Esophagus (tissue), 2 donors: ENCODE results near the gene OR10D3. TPM values are rescaled to one million over a fixed set of nuclear protein-coding genes. Genes with fewer than 3 reads are reported as not detected.
"Not testable (repeated sequence)": the region's sequence is repeated elsewhere in the genome, so short reads cannot be mapped to it uniquely, and the experiment has no call there.

Experiments
- H3K27ac ChIP-seq, 2 donors: one replicate each; pipeline ENCODE4 v1.5.1; 2013; ENCODE audit warnings: low read depth in 2 of 2, mild to moderate bottlenecking in 2 of 2, inconsistent platforms in 1 of 2, low read length in 1 of 2, moderate library complexity in 1 of 2
- H3K27me3 ChIP-seq, 2 donors: one replicate each; pipeline ENCODE4 v1.6.1; 2013; ENCODE audit warnings: low read length in 2 of 2, control low read depth in 1 of 2, mild to moderate bottlenecking in 1 of 2; ENCODE audit not compliant: insufficient read depth in 2 of 2, control insufficient read depth in 1 of 2
- H3K36me3 ChIP-seq, 2 donors: one replicate each; pipeline ENCODE4 v1.6.1; 2013; ENCODE audit warnings: low read length in 1 of 2; ENCODE audit not compliant: control insufficient read depth in 2 of 2, insufficient read depth in 2 of 2
- H3K4me1 ChIP-seq, 2 donors: one replicate each; pipeline ENCODE4 v1.6.1; 2013; ENCODE audit warnings: low read length in 1 of 2; ENCODE audit not compliant: control insufficient read depth in 2 of 2, insufficient read depth in 2 of 2
- H3K4me3 ChIP-seq, 2 donors: one replicate each; pipeline ENCODE4 v1.5.1; 2013; ENCODE audit warnings: low read length in 2 of 2, mild to moderate bottlenecking in 2 of 2, low read depth in 1 of 2, moderate library complexity in 1 of 2
- H3K9me3 ChIP-seq, 2 donors: one replicate each; pipeline ENCODE4 v1.6.1; 2013; ENCODE audit warnings: mild to moderate bottlenecking in 2 of 2, low read depth in 1 of 2, low read length in 1 of 2, moderate library complexity in 1 of 2; ENCODE audit not compliant: control insufficient read depth in 2 of 2, insufficient read depth in 1 of 2
- WGBS, 2 donors: extraction: QIAGEN DNeasy Blood & Tissue Kit; methylation state at CpG; one replicate each; pipeline ENCODE4 v1.1.7; 2013; 5-methylcytosine and 5-hydroxymethylcytosine counted together
- polyA plus RNA-seq, 2 donors: library from polyadenylated mRNA; stranded (reverse); fragments of 200-250 nt; gene quantifications; one replicate each; pipeline ENCODE4 v1.2.3, GENCODE V29; 2013
- donor health status: healthy with polysubstance abuse.
- donor health status: Bipolar disorder and iron deficiency.

OR10D3 gene
- polyA plus RNA-seq, 2 donors = not detected

DNA sequence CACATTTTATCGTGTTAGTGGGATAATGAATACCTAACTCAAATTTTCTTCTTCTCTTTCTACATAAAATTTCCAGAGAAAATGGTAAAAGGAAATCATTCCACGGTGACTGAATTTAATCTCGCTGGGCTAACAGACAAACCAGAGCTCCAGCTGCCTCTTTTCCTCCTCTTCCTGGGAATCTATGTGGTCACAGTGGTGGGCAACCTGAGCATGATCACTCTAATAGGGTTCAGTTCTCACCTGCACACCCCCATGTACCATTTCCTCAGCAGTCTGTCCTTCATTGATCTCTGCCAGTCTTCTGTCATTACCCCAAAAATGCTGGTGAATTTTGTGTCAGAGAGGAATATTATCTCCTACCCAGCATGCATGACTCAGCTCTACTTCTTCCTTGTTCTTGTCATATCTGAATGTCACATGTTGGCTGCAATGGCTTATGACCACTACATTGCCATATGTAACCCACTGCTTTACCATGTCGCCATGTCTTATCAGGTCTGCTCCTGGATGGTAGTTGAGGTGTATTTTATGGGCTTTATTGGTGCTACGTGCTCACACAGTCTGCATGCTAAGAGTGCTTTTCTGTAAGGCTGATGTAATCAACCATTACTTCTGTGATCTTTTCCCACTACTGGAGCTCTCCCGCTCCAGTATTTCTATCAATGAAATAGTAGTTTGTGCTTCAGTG, 24.1 kb downstream of the OR10D3 start:
- peaks cover 0 to 5% of the 10 kb centered on the region in 2 donors for H3K9me3 ChIP-seq
- H3K27ac ChIP-seq = no peak overlapping the region
- no peak overlapping the region for H3K4me3 ChIP-seq
- no peaks in the 10 kb centered on the region for H3K27me3 ChIP-seq
- no peaks in the 10 kb centered on the region for H3K36me3 ChIP-seq
- H3K4me1 ChIP-seq = no peaks in the 10 kb centered on the region
- WGBS, 2 donors = 71 to 79% methylated on average over 6 of the region's 6 CpGs

DNA sequence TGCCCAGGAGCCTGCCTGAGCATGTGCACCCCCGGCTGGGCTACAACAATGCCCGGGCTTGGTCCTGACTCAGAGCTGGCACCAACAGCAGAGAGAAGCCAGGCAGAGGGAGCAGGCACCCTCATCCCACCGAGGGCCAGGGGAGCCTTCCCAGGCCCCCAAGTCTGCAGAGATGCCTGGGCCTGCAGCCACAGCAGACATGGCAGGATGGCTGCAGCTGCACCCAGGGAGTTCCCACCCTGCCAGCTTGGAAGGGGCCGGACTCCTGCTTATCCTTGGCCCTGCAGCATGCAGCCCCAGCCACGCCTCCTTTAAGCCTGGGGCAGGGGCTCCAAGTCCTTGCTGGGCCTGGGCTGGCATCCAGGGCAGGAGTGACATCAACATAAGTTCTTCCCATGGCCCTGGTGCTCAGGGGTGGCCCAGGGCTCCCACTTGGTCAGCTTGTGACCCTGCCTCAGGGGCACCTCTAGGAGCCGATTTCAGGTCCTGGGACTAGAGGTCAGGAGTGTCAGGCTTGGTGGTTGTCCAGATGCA, 26.7 kb downstream of the OR10D3 start:
- no peak overlapping the region for H3K4me3 ChIP-seq
- peaks cover 0 to 5% of the 10 kb centered on the region in 2 donors for H3K9me3 ChIP-seq
- H3K4me1 ChIP-seq = no peaks in the 10 kb centered on the region
- WGBS, 2 donors = 83 to 88% methylated on average over 6 of the region's 6 CpGs
- H3K27ac ChIP-seq = no peak overlapping the region
- H3K27me3 ChIP-seq = no peaks in the 10 kb centered on the region
- no peaks in the 10 kb centered on the region for H3K36me3 ChIP-seq

DNA sequence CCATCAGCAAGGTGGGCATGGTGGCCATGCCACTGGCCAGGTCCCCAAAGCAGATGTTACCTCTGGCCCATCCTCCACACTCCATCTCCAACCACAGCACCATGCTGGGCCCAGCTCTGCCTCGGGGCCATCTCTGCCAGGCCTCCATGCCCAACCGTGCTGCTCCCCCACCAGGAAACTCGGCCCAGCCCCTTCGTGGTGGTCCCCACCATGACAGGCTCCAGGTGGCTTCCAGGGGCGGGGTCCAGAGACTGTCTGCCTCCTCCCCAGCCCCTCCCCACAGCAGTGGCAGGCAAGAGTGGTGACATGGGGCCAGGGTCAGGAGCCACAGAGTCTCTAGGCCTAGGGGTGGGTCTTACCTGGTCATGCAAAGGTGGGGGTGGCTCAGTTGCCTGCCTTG, 27.3 kb downstream of the OR10D3 start:
- Histone ChIP-seq H3K4me3 (no peak overlapping the region), H3K27ac (no peak overlapping the region), H3K9me3 (peaks cover 0 to 5% of the 10 kb centered on the region in 2 donors), H3K27me3 (no peaks in the 10 kb centered on the region), H3K4me1 (no peaks in the 10 kb centered on the region), H3K36me3 (no peaks in the 10 kb centered on the region)
- WGBS, 2 donors = 73 to 80% methylated on average over 5 of the region's 5 CpGs

DNA sequence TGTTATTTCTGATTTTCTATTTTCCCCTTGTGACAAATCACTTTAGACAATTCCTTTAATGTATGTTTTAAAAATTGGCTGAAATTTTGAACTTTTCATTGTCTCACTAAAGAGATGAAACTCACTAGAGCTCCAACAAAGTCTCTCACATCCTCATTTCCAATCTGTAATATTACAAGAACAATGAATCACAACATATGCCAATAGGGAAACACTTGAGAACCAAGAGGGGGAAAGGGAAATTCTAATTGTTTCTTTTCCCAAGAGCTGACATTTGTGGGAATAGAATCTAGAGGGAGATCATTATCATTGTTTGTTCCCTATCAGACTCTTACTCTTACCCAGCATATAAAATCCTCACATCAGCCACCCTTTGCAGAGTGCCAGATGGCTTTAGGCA, 28.2 kb downstream of the OR10D3 start:
- Histone ChIP-seq H3K36me3 (no peaks in the 10 kb centered on the region), H3K4me1 (no peaks in the 10 kb centered on the region), H3K4me3 (no peak overlapping the region), H3K9me3 (peaks cover 0 to 5% of the 10 kb centered on the region in 2 donors), H3K27me3 (no peaks in the 10 kb centered on the region), H3K27ac (no peak overlapping the region)

DNA sequence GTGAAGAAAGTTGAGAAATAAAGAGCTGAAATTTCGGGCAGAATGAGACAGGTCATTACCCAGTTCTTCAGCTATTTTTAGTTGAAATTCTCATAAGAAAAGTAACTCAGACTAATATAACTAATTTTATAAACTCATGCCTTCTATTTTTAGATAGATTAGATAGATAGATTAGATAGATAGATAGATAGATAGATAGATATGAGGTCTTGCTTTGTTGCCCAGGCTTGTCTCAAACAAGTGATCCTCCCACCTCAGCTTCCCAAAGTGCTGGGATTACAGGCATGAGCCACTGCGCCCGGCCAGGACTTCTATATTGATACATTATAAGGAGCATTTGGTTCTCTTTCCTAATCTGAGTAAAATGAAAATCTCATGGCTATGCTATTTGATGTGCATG, 30.9 kb downstream of the OR10D3 start:
- no peaks in the 10 kb centered on the region for H3K4me1 ChIP-seq
- no peak overlapping the region for H3K27ac ChIP-seq
- H3K4me3 ChIP-seq = no peak overlapping the region
- no peaks in the 10 kb centered on the region for H3K36me3 ChIP-seq
- peaks cover 0 to 5% of the 10 kb centered on the region in 2 donors for H3K9me3 ChIP-seq
- 71% methylated on average over 3 of the region's 3 CpGs for WGBS, 2 donors
- no peaks in the 10 kb centered on the region for H3K27me3 ChIP-seq

DNA sequence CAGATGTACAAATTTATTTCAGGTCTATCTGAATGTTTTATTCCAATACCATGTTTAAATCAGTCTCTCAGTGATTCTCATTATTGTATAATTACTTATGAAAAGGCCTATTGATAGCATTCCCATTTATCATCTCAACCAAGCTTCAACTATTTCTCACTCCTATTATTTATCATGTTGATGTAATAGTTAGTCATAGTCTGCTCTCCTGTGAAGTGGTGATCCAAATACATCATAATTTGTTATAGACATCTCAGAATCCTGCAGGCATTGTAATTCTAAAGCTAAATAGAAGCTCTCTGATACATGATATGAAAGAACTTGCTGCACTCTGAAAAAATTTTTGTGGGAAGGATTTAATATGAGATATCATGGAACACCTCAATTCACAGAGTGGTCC, 36.0 kb downstream of the OR10D3 start:
- H3K27me3 ChIP-seq = no peaks in the 10 kb centered on the region
- H3K4me3 ChIP-seq = no peak overlapping the region
- no peaks in the 10 kb centered on the region for H3K36me3 ChIP-seq
- no peaks in the 10 kb centered on the region for H3K4me1 ChIP-seq
- H3K9me3 ChIP-seq = no peaks in the 10 kb centered on the region
- no peak overlapping the region for H3K27ac ChIP-seq

DNA sequence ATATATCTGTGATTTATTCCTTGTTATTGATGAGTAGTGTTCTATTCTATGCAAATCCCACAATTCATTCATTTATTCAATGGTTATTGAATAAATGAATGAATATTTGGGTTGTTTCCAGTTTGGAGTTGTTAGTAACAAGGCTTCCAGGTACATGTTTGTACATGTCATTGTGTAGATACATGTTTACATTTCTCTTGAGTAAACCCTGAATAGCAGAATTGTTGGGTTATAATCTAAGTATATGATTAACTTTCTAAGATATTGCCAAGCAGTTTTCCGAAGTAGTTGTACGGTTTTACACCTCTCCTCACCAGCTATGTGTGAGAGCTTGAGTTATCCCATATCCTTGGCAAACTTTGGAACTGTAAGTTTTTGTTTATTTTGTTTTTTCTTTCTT, 39.3 kb downstream of the OR10D3 start:
- Histone ChIP-seq H3K4me3 (no peak overlapping the region), H3K36me3 (no peaks in the 10 kb centered on the region), H3K27ac (no peak overlapping the region), H3K4me1 (no peaks in the 10 kb centered on the region), H3K9me3 (no peaks in the 10 kb centered on the region), H3K27me3 (no peaks in the 10 kb centered on the region)
- WGBS, 2 donors = 35 to 46% methylated on average over 2 of the region's 2 CpGs

DNA sequence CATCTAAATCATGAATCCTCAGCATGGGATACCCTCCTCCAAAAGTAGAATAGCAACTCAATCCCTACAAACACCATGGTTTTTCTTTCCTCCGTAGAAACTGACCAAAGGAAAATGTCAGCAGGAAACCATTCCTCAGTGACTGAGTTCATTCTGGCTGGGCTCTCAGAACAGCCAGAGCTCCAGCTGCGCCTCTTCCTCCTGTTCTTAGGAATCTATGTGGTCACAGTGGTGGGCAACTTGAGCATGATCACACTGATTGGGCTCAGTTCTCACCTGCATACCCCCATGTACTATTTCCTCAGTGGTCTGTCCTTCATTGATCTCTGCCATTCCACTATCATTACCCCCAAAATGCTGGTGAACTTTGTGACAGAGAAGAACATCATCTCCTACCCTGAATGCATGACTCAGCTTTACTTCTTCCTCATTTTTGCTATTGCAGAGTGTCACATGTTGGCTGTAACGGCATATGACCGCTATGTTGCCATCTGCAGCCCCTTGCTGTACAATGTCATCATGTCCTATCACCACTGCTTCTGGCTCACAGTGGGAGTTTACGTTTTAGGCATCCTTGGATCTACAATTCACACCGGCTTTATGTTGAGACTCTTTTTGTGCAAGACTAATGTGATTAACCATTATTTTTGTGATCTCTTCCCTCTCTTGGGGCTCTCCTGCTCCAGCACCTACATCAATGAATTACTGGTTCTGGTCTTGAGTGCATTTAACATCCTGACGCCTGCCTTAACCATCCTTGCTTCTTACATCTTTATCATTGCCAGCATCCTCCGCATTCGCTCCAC, 41.7 kb downstream of the OR10D3 start:
- H3K27me3 ChIP-seq, H3K4me1 ChIP-seq, H3K27ac ChIP-seq, H3K36me3 ChIP-seq, H3K4me3 ChIP-seq, H3K9me3 ChIP-seq: not testable (repeated sequence)
- 67 to 71% methylated on average over 9 of the region's 9 CpGs for WGBS, 2 donors

DNA sequence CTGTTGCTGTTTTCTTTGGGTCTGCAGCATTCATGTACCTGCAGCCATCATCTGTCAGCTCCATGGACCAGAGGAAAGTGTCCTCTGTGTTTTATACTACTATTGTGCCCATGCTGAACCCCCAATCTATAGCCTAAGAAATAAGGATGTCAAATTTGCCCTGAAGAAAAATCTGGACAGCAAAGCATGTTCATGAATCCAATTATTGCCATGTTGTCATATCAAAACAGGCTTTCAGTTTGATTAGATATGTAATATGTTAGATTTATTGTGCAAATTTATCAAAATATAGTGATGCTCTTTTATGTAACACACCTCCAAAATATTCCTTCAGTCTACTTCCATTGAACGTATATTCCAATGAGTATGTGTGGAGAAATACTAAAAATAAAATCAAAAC, 42.3 kb downstream of the OR10D3 start:
- no peaks in the 10 kb centered on the region for H3K4me1 ChIP-seq
- no peaks in the 10 kb centered on the region for H3K36me3 ChIP-seq
- WGBS, 2 donors = 80 to 93% methylated on average over 1 of the region's 1 CpG
- no peaks in the 10 kb centered on the region for H3K9me3 ChIP-seq
- no peak overlapping the region for H3K27ac ChIP-seq
- H3K4me3 ChIP-seq = no peak overlapping the region
- H3K27me3 ChIP-seq = no peaks in the 10 kb centered on the region

DNA sequence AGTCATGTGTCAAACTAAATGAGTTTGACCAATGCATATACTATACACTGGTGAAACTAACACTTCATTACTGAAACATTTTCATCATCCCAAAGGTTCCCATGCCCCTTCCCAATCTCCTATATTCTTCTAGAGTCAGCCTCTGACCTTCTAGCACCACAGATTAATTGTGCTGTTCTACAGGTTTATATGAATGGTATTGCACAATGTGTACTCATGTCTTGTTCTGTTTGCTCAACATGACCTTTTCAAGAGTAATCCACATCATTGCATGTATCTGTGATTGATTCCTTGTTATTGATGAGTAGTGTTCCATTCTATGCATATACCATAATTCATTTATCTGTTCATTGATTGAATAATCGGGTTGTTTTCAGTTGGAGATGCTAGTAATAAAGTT, 50.2 kb downstream of the OR10D3 start:
- Histone ChIP-seq H3K27me3 (no peaks in the 10 kb centered on the region), H3K36me3 (no peaks in the 10 kb centered on the region), H3K4me1 (no peaks in the 10 kb centered on the region), H3K27ac (no peak overlapping the region), H3K4me3 (no peak overlapping the region), H3K9me3 (no peaks in the 10 kb centered on the region)
- WGBS, 2 donors = 33 to 82% methylated on average over 1 of the region's 1 CpG
